Raji (cell line): ENCODE results near the gene TECPR2.

ENCODE experiments used
- POLR2A ChIP-seq: IDR thresholded peaks from 2 replicates; pipeline ENCODE4 v1.6.1; 2011; ENCODE audit warnings: low read depth, low read length, control low read depth; ENCODE audit not compliant: insufficient read depth

The TECPR2 gene

DNA sequence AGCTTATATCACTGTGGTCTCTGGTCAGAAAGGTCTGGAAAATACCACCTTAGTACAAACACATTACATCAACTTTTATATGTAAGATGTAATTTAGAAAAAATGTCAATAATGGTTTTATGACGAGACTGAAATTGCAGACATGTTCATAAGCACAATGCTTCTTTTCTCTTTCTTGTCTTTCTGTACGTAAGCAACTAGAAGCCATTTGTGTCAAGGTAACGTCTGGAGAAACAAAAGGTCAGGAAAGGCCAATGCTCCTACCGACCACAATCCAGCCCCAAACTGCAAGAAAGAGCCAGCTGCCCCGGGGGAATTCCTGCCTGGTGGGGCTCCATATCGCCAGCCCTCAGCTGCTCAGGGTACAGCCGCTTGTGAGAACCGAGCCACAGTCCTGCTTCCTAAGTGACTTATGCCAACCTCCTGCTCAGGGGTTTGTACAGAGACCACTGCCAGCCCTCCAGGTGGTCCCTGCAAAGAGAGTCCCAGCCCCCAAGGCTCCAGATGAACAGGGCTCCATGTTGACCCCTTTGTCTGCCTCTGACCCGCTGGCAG, 36.9 kb upstream of the TECPR2 start:
- TF ChIP-seq POLR2A, result no peak

DNA sequence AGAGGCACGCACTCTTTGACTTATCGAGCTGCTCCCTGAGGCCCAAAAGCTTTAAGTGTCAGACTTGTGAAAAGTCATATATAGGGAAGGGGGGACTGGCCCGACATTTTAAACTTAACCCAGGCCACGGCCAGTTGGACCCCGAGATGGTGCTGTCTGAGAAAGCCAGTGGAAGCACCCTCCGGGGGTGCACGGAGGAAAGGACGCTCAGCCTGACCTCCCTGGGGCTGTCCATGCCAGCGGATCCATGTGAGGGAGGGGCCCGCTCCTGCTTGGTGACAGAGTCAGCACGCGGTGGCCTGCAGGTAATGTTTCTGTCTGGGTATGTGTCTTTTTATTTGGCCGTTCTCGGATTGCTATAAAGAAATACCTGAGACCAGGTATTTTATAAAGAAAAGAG, 36.2 kb upstream of the TECPR2 start:
- no peak for TF ChIP-seq POLR2A

- TF ChIP-seq POLR2A, result no peak
Observed at GRCh38 chr14:102330806-102331205, 31.9 kb upstream of the TECPR2 start.

DNA sequence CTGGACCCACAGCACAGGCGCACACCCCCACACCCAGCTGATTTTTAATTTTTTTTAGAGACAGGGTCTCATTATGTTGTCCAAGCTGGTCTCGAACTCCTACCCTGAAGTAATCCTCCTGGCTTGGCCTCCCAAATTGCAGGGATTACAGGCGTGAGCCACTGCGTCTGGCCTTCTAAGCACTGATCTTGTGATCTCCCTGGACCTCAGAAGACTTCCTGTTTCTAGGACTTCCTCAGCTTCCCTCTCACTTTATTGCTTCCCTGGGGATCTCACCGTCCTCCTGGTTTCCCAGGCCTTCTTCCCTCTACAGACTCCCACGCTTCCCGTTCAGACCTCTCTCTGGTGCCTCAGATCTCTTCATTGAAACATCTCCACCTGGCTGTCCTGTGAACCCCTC, 29.4 kb upstream of the TECPR2 start:
- no peak for TF ChIP-seq POLR2A

DNA sequence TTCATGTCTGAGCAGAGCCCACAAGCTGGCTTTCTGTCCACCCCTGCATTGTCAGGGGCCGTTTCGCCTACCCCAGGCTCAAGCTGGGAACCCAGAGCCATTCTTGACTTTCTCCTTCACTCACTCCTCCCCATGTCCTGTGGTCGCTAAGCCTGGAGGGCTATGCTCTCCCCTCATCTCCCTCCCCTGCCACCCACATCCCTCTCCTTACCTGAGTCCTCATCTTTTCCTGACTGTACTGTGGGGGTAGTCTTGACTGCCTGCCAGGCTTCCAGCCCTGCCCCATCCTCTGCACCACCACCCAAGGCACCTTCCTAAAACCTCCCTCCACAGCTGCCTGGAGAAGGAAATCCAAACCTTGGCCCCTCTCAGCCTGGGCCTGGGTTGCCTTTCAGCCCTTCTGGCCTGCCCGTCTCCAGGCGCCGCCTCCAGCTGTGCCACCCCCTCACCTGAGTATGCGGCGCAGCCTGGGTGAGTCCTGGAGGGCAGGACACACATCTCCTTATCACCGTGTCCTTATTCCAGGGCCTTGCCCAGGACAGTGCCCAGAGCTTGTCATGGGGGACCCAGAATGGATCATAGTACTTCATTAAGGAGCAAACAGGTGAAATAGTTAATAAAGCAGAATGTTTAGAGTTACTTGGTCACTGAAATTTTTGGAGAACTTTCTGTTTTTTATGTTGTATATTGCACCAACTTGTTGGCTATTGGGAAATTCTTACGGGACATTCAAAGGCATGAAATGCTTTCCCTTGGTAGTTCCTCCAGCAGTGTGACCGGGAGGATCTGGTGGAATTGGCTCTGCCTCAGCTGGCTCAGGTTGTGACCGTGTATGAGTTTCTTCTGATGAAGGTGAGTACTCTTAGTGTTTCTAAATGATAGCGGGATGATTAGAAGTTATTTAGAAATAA, 28.7 kb upstream of the TECPR2 start:
- no peak for TF ChIP-seq POLR2A

DNA sequence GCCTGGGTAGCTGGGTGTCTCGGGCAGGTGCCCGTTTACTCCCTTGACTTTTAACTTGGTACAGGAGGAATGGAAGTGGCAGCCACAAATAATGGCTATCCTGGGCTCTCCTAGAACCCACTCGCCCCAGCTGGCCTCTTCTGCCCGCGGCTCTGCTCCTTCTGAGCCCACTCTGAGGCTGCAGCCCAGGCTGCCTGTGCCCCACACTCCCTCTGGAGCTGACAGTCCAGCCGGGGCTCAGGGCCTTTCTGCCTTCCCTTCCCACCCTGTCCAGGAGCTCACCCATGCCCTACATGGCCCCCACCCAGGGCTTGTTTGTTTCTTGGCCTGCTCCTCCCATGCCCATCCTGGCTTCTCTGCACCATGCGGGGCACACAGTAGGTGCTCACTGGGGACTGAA, 27.6 kb upstream of the TECPR2 start:
- no peak for TF ChIP-seq POLR2A

DNA sequence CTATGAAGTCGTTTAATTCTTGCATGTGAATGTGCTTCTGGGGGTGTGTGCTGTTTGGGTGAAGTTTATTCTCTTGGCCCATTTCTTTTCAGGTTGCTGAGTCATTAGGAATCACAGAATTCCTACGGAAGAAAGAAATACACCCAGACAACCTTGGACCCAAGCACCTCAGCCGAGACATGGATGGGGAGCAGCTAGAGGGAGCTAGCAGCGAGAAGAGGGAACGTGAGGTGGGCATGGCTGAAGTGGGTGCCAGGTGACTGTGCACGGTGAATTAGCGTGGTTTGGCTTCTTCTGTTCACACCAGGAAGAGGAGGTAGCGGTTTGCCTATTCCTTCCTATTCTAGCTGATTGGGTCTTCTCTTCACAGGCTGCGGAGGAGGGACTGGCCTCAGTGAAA, 24.0 kb upstream of the TECPR2 start:
- no peak for TF ChIP-seq POLR2A

DNA sequence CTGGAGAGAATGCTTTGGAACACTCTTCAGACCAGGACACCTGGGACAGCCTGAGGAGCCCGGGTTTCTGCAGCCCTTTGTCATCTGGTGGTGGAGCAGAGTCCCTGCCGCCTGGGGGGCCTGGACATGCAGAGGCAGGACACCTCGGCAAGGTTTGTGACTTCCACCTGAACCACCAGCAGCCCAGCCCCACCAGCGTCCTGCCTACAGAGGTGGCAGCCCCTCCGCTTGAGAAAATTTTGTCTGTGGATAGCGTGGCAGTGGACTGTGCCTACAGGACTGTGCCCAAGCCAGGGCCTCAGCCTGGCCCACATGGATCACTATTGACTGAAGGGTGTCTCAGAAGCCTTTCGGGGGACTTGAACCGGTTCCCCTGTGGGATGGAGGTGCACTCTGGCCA, 21.2 kb upstream of the TECPR2 start:
- no peak for TF ChIP-seq POLR2A

DNA sequence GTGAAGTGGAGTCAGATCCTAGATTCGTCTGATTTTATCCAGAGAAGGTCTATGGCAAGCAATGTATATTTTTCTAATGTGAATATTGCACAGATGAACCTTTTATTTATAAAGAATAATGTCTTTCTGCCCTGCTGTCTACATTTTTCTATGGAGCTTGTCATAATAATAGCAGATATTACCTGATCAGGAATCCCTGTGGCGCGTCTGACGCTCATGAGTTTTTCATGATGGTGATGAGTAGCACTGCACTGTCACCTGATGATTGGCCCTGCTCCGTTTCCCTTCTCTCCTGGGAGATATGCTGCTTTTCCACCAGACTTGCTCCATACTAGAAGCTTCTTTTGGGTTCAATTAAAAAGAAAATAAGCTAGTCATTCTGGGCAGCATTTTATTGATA, 20.5 kb upstream of the TECPR2 start:
- TF ChIP-seq POLR2A, result no peak

DNA sequence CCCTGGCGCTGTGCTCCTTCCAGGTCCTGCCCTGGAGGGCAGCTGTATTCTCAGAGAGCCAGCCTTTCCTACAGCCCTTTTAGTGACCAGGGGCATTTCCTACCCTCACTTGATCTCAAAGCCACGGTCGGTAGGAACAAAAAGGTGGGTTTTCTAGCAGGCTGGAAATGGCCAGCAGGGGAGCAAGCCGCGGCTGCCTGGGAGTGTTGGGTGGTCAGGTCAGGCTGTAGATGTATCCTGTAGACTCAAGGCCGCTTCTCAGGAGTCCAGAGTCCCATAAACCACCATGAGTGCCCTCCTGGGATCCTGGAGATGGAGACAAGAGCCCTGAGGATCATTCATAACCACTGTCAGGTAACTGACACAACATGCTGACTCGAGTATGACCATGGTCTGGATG, 18.7 kb upstream of the TECPR2 start:
- TF ChIP-seq POLR2A, result no peak

DNA sequence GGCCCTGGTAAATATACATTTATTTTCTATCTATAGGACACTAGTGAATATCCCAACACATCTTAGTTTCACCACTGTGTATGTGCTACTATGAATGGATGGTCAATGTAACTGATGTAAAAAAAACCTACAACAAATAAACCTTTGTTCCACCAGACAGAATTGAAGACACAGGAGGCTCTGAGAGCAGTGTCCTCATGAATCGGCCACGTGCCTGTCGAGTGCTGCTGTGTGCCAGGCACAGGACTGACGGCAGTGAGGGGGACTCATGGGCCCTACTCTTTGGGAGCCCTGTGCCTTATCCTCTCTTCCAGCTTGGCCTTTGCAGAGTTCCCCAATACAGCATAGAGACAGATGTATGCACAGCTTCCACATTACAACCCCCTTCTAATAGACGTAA, 18.3 kb upstream of the TECPR2 start:
- TF ChIP-seq POLR2A, result no peak

DNA sequence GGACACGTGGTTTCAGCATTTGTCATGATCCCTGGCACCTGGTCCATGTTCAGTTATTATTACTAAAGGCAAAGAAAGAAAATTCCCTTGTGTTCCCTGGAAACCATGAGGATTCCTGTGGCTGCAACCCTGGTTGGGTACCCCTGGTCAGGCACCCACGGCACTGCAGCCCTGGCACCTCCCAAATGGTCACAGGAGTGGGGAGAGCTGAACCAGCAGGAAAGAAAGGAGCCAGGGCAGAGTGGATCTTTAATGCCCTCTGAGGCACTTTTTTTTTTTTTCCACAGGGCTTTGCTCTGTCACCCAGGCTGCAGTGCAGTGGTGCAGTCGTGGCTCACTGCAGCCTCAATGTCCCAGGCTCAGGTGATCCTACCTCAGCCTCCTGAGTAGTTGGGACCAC, 17.5 kb upstream of the TECPR2 start:
- no peak for TF ChIP-seq POLR2A

GRCh38 chr14:102346645-102347044, 16.1 kb upstream of the TECPR2 start:
- no peak for TF ChIP-seq POLR2A

- no peak for TF ChIP-seq POLR2A
Observed at GRCh38 chr14:102348376-102348775, 14.4 kb upstream of the TECPR2 start.

DNA sequence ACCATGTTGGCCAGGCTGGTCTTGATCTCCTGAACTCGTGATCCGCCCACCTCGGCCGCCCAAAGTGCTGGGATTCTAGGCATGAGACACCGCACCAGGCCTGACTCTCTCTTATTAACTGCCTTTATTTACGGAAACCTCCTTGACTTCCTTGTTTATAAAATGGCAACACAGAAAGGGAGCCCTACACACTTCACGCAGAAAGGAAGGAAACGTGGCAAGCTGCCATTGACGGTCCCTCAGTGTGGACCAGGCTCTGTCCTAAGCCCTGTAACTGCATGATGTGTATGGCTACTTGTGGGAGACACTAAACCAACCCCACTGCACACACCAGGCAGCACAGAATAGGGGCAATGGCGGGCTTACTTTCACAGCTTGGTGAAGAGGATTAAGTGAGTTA, 11.7 kb upstream of the TECPR2 start:
- no peak for TF ChIP-seq POLR2A

DNA sequence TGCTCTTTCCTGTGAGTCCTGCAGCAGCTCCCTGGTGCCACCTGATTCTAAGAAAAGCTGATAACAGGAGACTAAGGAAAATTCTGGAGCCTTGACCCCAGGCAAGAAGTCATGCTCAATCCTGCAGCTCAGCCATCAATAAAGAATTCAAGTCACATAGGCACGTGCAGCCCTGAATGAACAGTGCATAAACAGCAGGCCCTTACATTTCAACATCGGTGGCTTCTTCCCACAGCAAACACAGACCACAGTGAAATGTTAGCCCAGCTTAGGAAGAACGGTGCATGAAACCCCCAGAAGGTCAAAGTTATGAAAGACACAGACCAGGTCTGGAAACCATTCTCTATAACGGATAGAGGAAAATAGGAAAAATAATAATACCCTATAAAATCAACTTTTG, 10.5 kb upstream of the TECPR2 start:
- TF ChIP-seq POLR2A, result no peak
